SK-N-SH (cell line): ENCODE data around the gene FADS2.

Source experiments
- CHD2 ChIP-seq: fragments of 150-350 bp; IDR thresholded peaks from 2 replicates; pipeline ENCODE4 v1.6.1; 2018; ENCODE audit warnings: low read length; ENCODE audit not compliant: partially characterized antibody
- CTCF ChIP-seq: fragments of 200-600 bp; sonication (generic); IDR thresholded peaks from 2 replicates; pipeline ENCODE4 v1.6.1; 2017; ENCODE audit warnings: antibody characterized with exemption, mild to moderate bottlenecking, moderate library complexity
- EP300 ChIP-seq, 2 experiments: IDR thresholded peaks; 2 replicates each; pipeline versions ENCODE4 v1.4.0 to v1.6.1; 2012; ENCODE audit warnings: borderline replicate concordance in 1 of 2, low read depth in 1 of 2, low read length in 1 of 2
- FOXJ3 ChIP-seq: sonication (generic); formaldehyde crosslinking; IDR thresholded peaks from 2 replicates; pipeline ENCODE4 v1.5.1; 2020; ENCODE audit warnings: mild to moderate bottlenecking, missing genetic modification reagents
- FOXM1 ChIP-seq: IDR thresholded peaks from 2 replicates; pipeline ENCODE4 v1.4.0; 2012; ENCODE audit warnings: low read depth, mild to moderate bottlenecking
- MAX ChIP-seq: IDR thresholded peaks from 2 replicates; pipeline ENCODE4 v1.4.0; 2012; ENCODE audit warnings: low read depth
- MEF2A ChIP-seq: IDR thresholded peaks from 2 replicates; pipeline ENCODE4 v1.4.0; 2012; ENCODE audit warnings: low read depth, borderline replicate concordance
- POLR2AphosphoS5 ChIP-seq: IDR thresholded peaks from 2 replicates; pipeline ENCODE4 v1.6.1; 2012; ENCODE audit warnings: low read depth, low read length
- RAD21 ChIP-seq: IDR thresholded peaks from 2 replicates; pipeline ENCODE4 v1.6.1; 2012; ENCODE audit warnings: mild to moderate bottlenecking, low read length
- REST ChIP-seq: IDR thresholded peaks from 2 replicates; pipeline ENCODE4 v1.6.1; 2012; ENCODE audit warnings: mild to moderate bottlenecking, low read depth, low read length, moderate library complexity
- SIN3A ChIP-seq: IDR thresholded peaks from 2 replicates; pipeline ENCODE4 v1.6.1; 2012; ENCODE audit warnings: low read depth, mild to moderate bottlenecking, low read length, moderate library complexity, borderline replicate concordance
- SMC3 ChIP-seq: IDR thresholded peaks from 2 replicates; pipeline ENCODE4 v1.6.1; 2012; ENCODE audit warnings: low read depth, low read length, improper control_type of control experiment
- TEAD4 ChIP-seq: IDR thresholded peaks from 2 replicates; pipeline ENCODE4 v1.4.0; 2012; ENCODE audit warnings: mild to moderate bottlenecking, borderline replicate concordance; ENCODE audit not compliant: insufficient read depth
- USF1 ChIP-seq: IDR thresholded peaks from 2 replicates; pipeline ENCODE4 v1.4.0; 2012; ENCODE audit warnings: low read depth, borderline replicate concordance

GRCh38 chr11:61866958-61867343, 38.9 kb downstream of the FADS2 start:
- TF ChIP-seq POLR2AphosphoS5 (no peak), CHD2 (no peak), CTCF (no peak), SMC3 (no peak), SIN3A (no peak), USF1 (no peak), TEAD4 (no peak), EP300 (IDR thresholded peaks at IDR 0.05; ENCODE audit: borderline replicate concordance in 1 of 2, low read depth in 1 of 2, low read length in 1 of 2) (no peak), MAX (no peak), FOXM1 (no peak), RAD21 (no peak), FOXJ3 (CRISPR knock-in tag) (no peak), MEF2A (no peak), REST (no peak)
